ENCODE results near the gene GPC6. TPM values are rescaled to one million over a fixed set of nuclear protein-coding genes. Genes with fewer than 3 reads are reported as not detected.

Gene GPC6
- total RNA-seq, 2 experiments from 2014 or later: not detected

DNA sequence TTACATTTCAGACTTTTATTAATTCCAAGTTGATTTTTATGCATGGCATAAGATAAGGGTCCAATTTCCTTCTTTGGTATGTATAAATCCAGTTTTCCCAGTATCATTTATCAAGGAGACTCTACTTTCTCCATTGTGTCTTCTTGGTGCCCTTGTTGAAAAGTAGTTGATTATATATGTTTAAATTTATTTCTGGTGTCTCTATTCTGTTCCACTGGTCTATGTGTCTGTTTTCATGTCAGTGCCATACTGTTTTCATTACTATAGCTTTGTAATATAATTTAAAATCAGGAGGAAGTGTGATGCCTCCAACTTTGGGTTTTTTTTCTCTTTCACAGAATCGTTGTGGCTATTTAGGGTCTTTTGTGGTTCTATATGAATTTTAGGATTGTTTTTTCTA is 1019.9 kb downstream of the GPC6 start:
- Histone ChIP-seq H3K27ac (ENCODE audit: low read depth, low read length, poor library complexity, severe bottlenecking) (no peak overlapping the region), H4K20me1 (ENCODE audit: insufficient read depth, low read length) (no peaks in the 10 kb centered on the region), H3K4me1 (ENCODE audit: insufficient read depth, low read length, poor library complexity, severe bottlenecking) (no peaks in the 10 kb centered on the region), H2AFZ (ENCODE audit: low read length) (no peak overlapping the region), H3K9me2 (ENCODE audit: insufficient read depth, low read length) (no peaks in the 10 kb centered on the region), H3K36me3 (ENCODE audit: insufficient read depth, low read length) (no peaks in the 10 kb centered on the region), H3K4me3 (ENCODE audit: low read depth, low read length, poor library complexity, severe bottlenecking) (no peak overlapping the region), H3K79me2 (ENCODE audit: insufficient read depth, low read depth, low read length) (no peaks in the 10 kb centered on the region), H3K4me2 (ENCODE audit: low read length) (no peak overlapping the region), H3K9me3 (ENCODE audit: low read length) (no peaks in the 10 kb centered on the region)
- intact Hi-C loops (cut with micrococcal nuclease; ENCODE audit: unreplicated experiment): no loop called here
- ChIA-PET POLR2A (no interaction called here), CTCF (ENCODE audit: unreplicated experiment) (no interaction called here)
- no TSS peak for BruUV-seq (replicated peaks)
- DNase-seq (ENCODE audit: low spot score): no peak
- TF ChIP-seq EZH2phosphoT487 (IDR thresholded peaks at IDR 0.05; ENCODE audit: borderline replicate concordance, low read depth, low read length): no peak
- TF ChIP-seq, protein P1, sequence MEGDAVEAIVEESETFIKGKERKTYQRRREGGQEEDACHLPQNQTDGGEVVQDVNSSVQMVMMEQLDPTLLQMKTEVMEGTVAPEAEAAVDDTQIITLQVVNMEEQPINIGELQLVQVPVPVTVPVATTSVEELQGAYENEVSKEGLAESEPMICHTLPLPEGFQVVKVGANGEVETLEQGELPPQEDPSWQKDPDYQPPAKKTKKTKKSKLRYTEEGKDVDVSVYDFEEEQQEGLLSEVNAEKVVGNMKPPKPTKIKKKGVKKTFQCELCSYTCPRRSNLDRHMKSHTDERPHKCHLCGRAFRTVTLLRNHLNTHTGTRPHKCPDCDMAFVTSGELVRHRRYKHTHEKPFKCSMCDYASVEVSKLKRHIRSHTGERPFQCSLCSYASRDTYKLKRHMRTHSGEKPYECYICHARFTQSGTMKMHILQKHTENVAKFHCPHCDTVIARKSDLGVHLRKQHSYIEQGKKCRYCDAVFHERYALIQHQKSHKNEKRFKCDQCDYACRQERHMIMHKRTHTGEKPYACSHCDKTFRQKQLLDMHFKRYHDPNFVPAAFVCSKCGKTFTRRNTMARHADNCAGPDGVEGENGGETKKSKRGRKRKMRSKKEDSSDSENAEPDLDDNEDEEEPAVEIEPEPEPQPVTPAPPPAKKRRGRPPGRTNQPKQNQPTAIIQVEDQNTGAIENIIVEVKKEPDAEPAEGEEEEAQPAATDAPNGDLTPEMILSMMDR (conservative IDR thresholded peaks at IDR 0.05; ENCODE audit: low read length): no peak

DNA sequence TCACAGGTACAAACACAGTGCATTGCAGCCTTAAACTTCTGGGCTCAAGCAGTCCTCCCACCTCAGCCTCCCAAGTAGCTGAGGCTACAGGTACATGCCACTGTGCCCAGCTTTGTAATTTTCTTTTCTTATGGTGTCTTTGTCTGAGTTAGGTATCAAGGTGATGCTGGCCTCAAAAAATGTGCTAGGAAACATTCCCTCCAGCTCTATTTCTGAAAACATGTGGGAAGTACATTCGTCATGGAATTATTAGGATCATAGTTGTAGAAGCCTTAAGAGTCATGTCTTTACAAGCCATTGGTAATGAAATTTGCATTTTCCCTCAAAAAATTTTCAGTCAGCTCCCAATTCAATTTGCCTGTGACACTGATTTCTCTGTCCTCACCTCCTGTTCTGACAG is 1021.3 kb downstream of the GPC6 start:
- Histone ChIP-seq H3K9me2 (ENCODE audit: insufficient read depth, low read length) (no peaks in the 10 kb centered on the region), H3K36me3 (ENCODE audit: insufficient read depth, low read length) (no peaks in the 10 kb centered on the region), H3K4me3 (ENCODE audit: low read depth, low read length, poor library complexity, severe bottlenecking) (no peak overlapping the region), H3K9me3 (ENCODE audit: low read length) (no peaks in the 10 kb centered on the region), H3K4me2 (ENCODE audit: low read length) (no peak overlapping the region), H3K27ac (ENCODE audit: low read depth, low read length, poor library complexity, severe bottlenecking) (no peak overlapping the region), H4K20me1 (ENCODE audit: insufficient read depth, low read length) (no peaks in the 10 kb centered on the region), H2AFZ (ENCODE audit: low read length) (no peak overlapping the region), H3K4me1 (ENCODE audit: insufficient read depth, low read length, poor library complexity, severe bottlenecking) (no peaks in the 10 kb centered on the region), H3K79me2 (ENCODE audit: insufficient read depth, low read depth, low read length) (no peaks in the 10 kb centered on the region)
- TF ChIP-seq EZH2phosphoT487 (IDR thresholded peaks at IDR 0.05; ENCODE audit: borderline replicate concordance, low read depth, low read length): no peak
- TF ChIP-seq, protein P1 (conservative IDR thresholded peaks at IDR 0.05; ENCODE audit: low read length): no peak
- POLR2A ChIA-PET: no interaction called here
- no peak for DNase-seq (ENCODE audit: low spot score)
- intact Hi-C loops (cut with micrococcal nuclease; ENCODE audit: unreplicated experiment): no loop called here
- CTCF ChIA-PET (ENCODE audit: unreplicated experiment): no interaction called here
- no TSS peak for BruUV-seq (replicated peaks)

DNA sequence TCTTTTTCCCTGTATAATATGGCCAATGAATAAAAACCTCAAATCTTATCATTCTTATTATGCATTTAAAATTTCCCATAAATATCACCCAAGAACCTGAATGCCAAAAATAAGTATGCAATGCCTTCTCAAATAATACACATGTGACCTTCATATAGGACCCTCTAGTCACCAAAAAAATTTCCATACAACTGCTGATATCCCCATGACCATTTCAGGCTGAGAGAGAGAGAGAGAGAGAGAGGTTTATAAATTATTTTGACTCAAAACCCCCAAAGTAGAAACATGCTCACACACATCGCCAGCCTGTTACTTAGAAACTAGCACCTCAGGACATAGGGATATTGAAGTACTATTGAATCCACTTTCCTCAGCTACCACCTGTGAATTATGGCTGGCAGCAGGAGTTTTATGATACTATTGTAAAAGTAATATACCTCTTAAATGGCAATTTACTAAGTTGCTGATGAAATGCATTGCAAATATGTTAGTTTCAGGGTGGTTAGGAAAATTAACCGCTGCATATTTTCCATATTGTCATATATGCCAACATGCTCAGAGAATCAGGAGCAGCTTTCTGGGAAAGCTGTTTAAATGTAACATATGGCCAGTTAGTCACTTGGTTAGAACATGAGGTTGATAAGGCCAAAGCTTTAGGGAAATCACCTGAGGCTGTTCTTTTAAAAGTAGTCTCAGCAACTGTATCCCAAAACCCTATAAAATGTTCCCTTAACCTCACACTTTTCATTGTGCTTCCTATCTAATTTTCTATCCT is 1022.0 kb downstream of the GPC6 start:
- no peak overlapping the region for H2AFZ ChIP-seq (ENCODE audit: low read length)
- H4K20me1 ChIP-seq (ENCODE audit: insufficient read depth, low read length): no peaks in the 10 kb centered on the region
- TF ChIP-seq, protein P1 (conservative IDR thresholded peaks at IDR 0.05; ENCODE audit: low read length): no peak
- TF ChIP-seq EZH2phosphoT487 (IDR thresholded peaks at IDR 0.05; ENCODE audit: borderline replicate concordance, low read depth, low read length): no peak
- no peak overlapping the region for H3K27ac ChIP-seq (ENCODE audit: low read depth, low read length, poor library complexity, severe bottlenecking)
- H3K9me2 ChIP-seq (ENCODE audit: insufficient read depth, low read length): no peaks in the 10 kb centered on the region
- no peaks in the 10 kb centered on the region for H3K79me2 ChIP-seq (ENCODE audit: insufficient read depth, low read depth, low read length)
- intact Hi-C loops (cut with micrococcal nuclease; ENCODE audit: unreplicated experiment): no loop called here
- no peaks in the 10 kb centered on the region for H3K36me3 ChIP-seq (ENCODE audit: insufficient read depth, low read length)
- H3K9me3 ChIP-seq (ENCODE audit: low read length): no peaks in the 10 kb centered on the region
- no peaks in the 10 kb centered on the region for H3K4me1 ChIP-seq (ENCODE audit: insufficient read depth, low read length, poor library complexity, severe bottlenecking)
- BruUV-seq (replicated peaks): no TSS peak
- CTCF ChIA-PET (ENCODE audit: unreplicated experiment): no interaction called here
- no peak overlapping the region for H3K4me2 ChIP-seq (ENCODE audit: low read length)
- DNase-seq (ENCODE audit: low spot score): no peak
- no peak overlapping the region for H3K4me3 ChIP-seq (ENCODE audit: low read depth, low read length, poor library complexity, severe bottlenecking)
- POLR2A ChIA-PET: no interaction called here

Data from OCI-LY7 (cell line).